Esophagus muscularis mucosa (tissue), 4 donors: ENCODE data around the gene LCMT2.

Experiments used
- CTCF ChIP-seq, 3 experiments: fragments of 200-600 bp in 2 of 3; fragments of 450-650 bp in 1 of 3; sonication (generic) in 2 of 3; IDR thresholded peaks; one replicate each; pipeline ENCODE4 v1.5.1; 2017 to 2019; ENCODE audit warnings: antibody characterized with exemption in 3 of 3, mild to moderate bottlenecking in 2 of 3, moderate library complexity in 1 of 3
- EP300 ChIP-seq: sonication (generic); formaldehyde crosslinking; IDR thresholded peaks from one replicate; pipeline ENCODE4 v1.6.1; 2017; ENCODE audit warnings: antibody characterized with exemption
- POLR2A ChIP-seq: fragments of 450-650 bp; IDR thresholded peaks from one replicate; pipeline ENCODE4 v1.6.1; 2017; ENCODE audit warnings: antibody characterized with exemption, moderate library complexity, mild to moderate bottlenecking, low read depth
- POLR2AphosphoS5 ChIP-seq, 2 donors: sonication (generic); formaldehyde crosslinking; IDR thresholded peaks; one replicate each; pipeline ENCODE4 v1.6.1; 2017; ENCODE audit warnings: antibody characterized with exemption in 2 of 2

DNA sequence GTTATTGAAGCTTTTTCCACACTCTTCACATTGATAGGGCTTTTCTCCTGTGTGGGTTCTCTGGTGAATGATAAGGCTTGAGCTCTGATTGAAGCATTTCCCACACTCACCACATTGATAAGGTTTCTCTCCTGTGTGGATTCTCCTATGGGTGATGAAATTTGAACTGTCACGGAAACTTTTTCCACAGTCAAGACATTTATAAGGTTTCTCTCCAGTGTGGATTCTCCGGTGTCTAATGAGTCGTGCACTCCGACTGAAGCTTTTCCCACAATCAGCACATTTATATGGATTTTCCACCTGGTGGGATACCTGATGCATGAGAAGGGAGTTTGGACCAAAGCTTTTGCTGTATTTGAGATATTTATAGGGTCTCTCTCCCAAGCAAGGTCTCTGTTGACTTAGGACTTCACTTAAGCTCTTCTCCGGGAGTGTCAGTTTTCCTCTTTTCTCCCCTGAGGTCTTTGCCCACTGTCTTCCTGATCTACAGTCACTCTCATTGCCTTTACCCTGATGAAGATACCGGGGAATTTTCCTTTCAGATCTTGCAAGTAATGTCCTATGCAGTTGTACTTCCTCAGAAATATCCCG, 31.0 kb upstream of the LCMT2 start:
- TF ChIP-seq CTCF (IDR thresholded peaks at IDR 0.05) (no peak), POLR2AphosphoS5 (IDR thresholded peaks at IDR 0.05) (no peak), EP300 (no peak), POLR2A (no peak)
